ENCODE measurements around the gene RNF167.

- TF ChIP-seq CTCF (conservative IDR thresholded peaks at IDR 0.05) (no peak), EZH2 (IDR thresholded peaks at IDR 0.05; ENCODE audit: low read depth) (no peak)
Measured at GRCh38 chr17:4951486-4951885, 11.4 kb downstream of the RNF167 start.
